Measurements from ENCODE around the gene RAD51B. TPM values are rescaled to one million over a fixed set of nuclear protein-coding genes. Genes with fewer than 3 reads are reported as not detected.

The RAD51B gene
- total RNA-seq, 4 donors from 2014 or later: 14.0 to 16.4 (median 14.8) TPM

GRCh38 chr14:68526512-68527091 lies 707.0 kb downstream of the RAD51B start:
- H3K27ac ChIP-seq: peak overlapping the region; percentile 34 to 82 (median 79)
- H3K36me3 ChIP-seq: no peaks in the 10 kb centered on the region
- intact Hi-C loops (cut with DNase I): no loop called here
- DNase-seq: peak; percentile 61 to 74
- no peak for TF ChIP-seq CTCF (IDR thresholded peaks at IDR 0.05)
- TF ChIP-seq POLR2A (IDR thresholded peaks at IDR 0.05): peak in 1 of 2 donors; percentile 17
- no peaks in the 10 kb centered on the region for H3K27me3 ChIP-seq
- no peaks in the 10 kb centered on the region for H3K9me3 ChIP-seq
- no peak overlapping the region for H3K4me3 ChIP-seq (replicated peaks in 1 of 3)
- 61 to 65% methylated on average over 6 to 8 of the region's 8 CpGs for WGBS, 2 donors
- peaks cover 28 to 41% of the 10 kb centered on the region in 2 donors for H3K4me1 ChIP-seq

- Histone ChIP-seq H3K27ac (peak overlapping the region; percentile 34 to 82 (median 79)), H3K36me3 (no peaks in the 10 kb centered on the region), H3K4me1 (peaks cover 21 to 33% of the 10 kb centered on the region in 2 donors), H3K4me3 (replicated peaks in 1 of 3) (no peak overlapping the region), H3K9me3 (no peaks in the 10 kb centered on the region), H3K27me3 (no peaks in the 10 kb centered on the region)
- WGBS, 2 donors: 84 to 86% methylated on average over 1 of the region's 1 CpG
- no peak for DNase-seq
- TF ChIP-seq CTCF (IDR thresholded peaks at IDR 0.05): no peak
- no peak for TF ChIP-seq POLR2A (IDR thresholded peaks at IDR 0.05)
- intact Hi-C loops (cut with DNase I): no loop called here
Observed at GRCh38 chr14:68527329-68527851, 707.8 kb downstream of the RAD51B start.

GRCh38 chr14:68528040-68528687 lies 708.6 kb downstream of the RAD51B start:
- TF ChIP-seq POLR2A (IDR thresholded peaks at IDR 0.05): no peak
- TF ChIP-seq CTCF (IDR thresholded peaks at IDR 0.05): no peak
- Histone ChIP-seq H3K36me3 (no peaks in the 10 kb centered on the region), H3K27me3 (no peaks in the 10 kb centered on the region), H3K4me1 (peaks cover 15 to 25% of the 10 kb centered on the region in 2 donors), H3K4me3 (replicated peaks in 1 of 3) (no peak overlapping the region), H3K27ac (peak overlapping the region in 1 of 3 donors; percentile 82), H3K9me3 (no peaks in the 10 kb centered on the region)
- intact Hi-C loops (cut with DNase I): no loop called here
- DNase-seq: no peak
- WGBS, 2 donors: 81 to 86% methylated on average over 2 of the region's 2 CpGs

- no peak overlapping the region for H3K4me3 ChIP-seq (replicated peaks in 1 of 3)
- no peaks in the 10 kb centered on the region for H3K9me3 ChIP-seq
- no peak for DNase-seq
- peaks cover 15 to 23% of the 10 kb centered on the region in 2 donors for H3K4me1 ChIP-seq
- H3K27me3 ChIP-seq: no peaks in the 10 kb centered on the region
- H3K36me3 ChIP-seq: no peaks in the 10 kb centered on the region
- no peak overlapping the region for H3K27ac ChIP-seq
- 43 to 100% methylated on average over 1 of the region's 1 CpG for WGBS, 2 donors
- intact Hi-C loops (cut with DNase I): no loop called here
- no peak for TF ChIP-seq POLR2A (IDR thresholded peaks at IDR 0.05)
- no peak for TF ChIP-seq CTCF (IDR thresholded peaks at IDR 0.05)
Observed at GRCh38 chr14:68530443-68530842, 710.9 kb downstream of the RAD51B start.

- no peak overlapping the region for H3K4me3 ChIP-seq (replicated peaks in 1 of 3)
- no peaks in the 10 kb centered on the region for H3K27me3 ChIP-seq
- H3K4me1 ChIP-seq: peaks cover 2 to 8% of the 10 kb centered on the region in 2 donors
- DNase-seq: no peak
- no peaks in the 10 kb centered on the region for H3K9me3 ChIP-seq
- no peaks in the 10 kb centered on the region for H3K36me3 ChIP-seq
- H3K27ac ChIP-seq: no peak overlapping the region
- intact Hi-C loops (cut with DNase I): no loop called here
- no peak for TF ChIP-seq CTCF (IDR thresholded peaks at IDR 0.05)
- TF ChIP-seq POLR2A (IDR thresholded peaks at IDR 0.05): no peak
Observed at GRCh38 chr14:68532496-68532895, 712.9 kb downstream of the RAD51B start.

Measured in thyroid gland (tissue), 4 donors.